GM19397 (cell line): Measurements from ENCODE around the gene LBH.
"Not testable (repeated sequence)": the region's sequence is repeated elsewhere in the genome, so short reads cannot be mapped to it uniquely, and the experiment has no call there.

Source experiments
- ATAC-seq: cut with Tn5 transposase; IDR thresholded peaks from one replicate; pipeline ENCODE4 v1.9.1; 2021; ENCODE audit warnings: mild to moderate bottlenecking, moderate library complexity; ENCODE audit not compliant: unreplicated experiment

LBH gene

GRCh38 chr2:30255466-30256408 lies 24.4 kb downstream of the LBH start:
- no peak for ATAC-seq

GRCh38 chr2:30257266-30258214 lies 26.2 kb downstream of the LBH start:
- no peak for ATAC-seq

GRCh38 chr2:30259071-30259470 lies 27.7 kb downstream of the LBH start:
- ATAC-seq, result no peak

GRCh38 chr2:30259827-30260679 lies 28.7 kb downstream of the LBH start:
- ATAC-seq, result no peak

GRCh38 chr2:30260941-30261340 lies 29.6 kb downstream of the LBH start:
- ATAC-seq, result no peak

- ATAC-seq, result no peak
Observed at GRCh38 chr2:30261695-30262211, 30.4 kb downstream of the LBH start.

- ATAC-seq, result no peak
Observed at GRCh38 chr2:30262716-30263309, 31.5 kb downstream of the LBH start.

GRCh38 chr2:30264274-30264673 lies 32.9 kb downstream of the LBH start:
- no peak for ATAC-seq

GRCh38 chr2:30265052-30266015 lies 34.0 kb downstream of the LBH start:
- no peak for ATAC-seq

GRCh38 chr2:30266051-30266621 lies 34.8 kb downstream of the LBH start:
- ATAC-seq, result no peak

- no peak for ATAC-seq
Observed at GRCh38 chr2:30266705-30267104, 35.4 kb downstream of the LBH start.

GRCh38 chr2:30267161-30267975 lies 36.0 kb downstream of the LBH start:
- ATAC-seq, result no peak

GRCh38 chr2:30268296-30268871 lies 37.0 kb downstream of the LBH start:
- no peak for ATAC-seq

GRCh38 chr2:30269114-30269770 lies 37.9 kb downstream of the LBH start:
- ATAC-seq, result not testable (repeated sequence)

GRCh38 chr2:30269771-30270145 lies 38.4 kb downstream of the LBH start:
- ATAC-seq, result no peak

GRCh38 chr2:30270166-30270565 lies 38.8 kb downstream of the LBH start:
- ATAC-seq, result no peak

GRCh38 chr2:30271301-30271700 lies 40.0 kb downstream of the LBH start:
- ATAC-seq, result no peak
